SIG-M5 (cell line): Measurements from ENCODE around the gene BARHL1.
"Not testable (repeated sequence)": the region's sequence is repeated elsewhere in the genome, so short reads cannot be mapped to it uniquely, and the experiment has no call there.

ENCODE experiments used
- DNase-seq: peaks from one replicate; lab custom pipeline; 2025; lab: John Stamatoyannopoulos, UW

BARHL1 gene

DNA sequence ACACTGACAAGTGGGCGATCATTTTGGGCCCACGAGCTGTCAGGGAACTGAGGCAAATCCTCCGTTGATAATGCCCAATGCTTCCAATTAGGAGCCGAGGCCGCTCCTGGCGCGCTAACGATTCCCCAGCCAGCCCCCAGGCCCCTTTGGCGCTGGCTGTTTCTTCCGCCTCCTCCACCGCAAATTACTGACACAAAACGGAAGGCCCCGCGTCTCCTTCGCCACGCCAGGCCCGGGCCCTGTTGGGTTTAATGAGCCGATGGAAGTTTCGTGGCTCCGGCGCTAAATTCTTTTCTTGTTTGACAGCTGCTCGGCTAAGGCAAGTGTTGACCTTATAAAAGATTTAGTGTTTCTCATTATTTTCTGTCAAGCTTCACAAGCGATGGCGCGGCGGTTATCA is 25.7 kb upstream of the BARHL1 start:
- DNase-seq: no peak

DNA sequence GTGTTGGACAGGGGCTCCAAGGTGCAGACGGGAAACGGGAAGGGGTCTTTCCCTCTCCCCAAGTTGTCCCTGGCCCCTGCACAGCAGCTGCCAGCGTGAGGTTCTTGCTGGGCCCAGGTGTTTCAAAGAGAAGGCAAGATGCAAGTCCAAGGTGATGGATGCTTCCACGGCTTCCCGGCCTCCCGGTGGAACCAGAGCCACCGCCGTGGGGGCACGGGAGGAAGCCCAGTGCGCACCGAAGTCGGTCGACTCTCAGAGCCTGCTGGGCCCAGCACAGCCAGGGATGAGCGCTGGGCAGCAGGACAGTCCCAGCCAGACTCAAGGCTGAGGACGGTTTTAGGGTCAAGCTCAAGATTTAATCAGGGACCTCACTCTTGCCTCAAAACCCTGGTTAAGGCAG is 25.2 kb upstream of the BARHL1 start:
- DNase-seq: no peak

DNA sequence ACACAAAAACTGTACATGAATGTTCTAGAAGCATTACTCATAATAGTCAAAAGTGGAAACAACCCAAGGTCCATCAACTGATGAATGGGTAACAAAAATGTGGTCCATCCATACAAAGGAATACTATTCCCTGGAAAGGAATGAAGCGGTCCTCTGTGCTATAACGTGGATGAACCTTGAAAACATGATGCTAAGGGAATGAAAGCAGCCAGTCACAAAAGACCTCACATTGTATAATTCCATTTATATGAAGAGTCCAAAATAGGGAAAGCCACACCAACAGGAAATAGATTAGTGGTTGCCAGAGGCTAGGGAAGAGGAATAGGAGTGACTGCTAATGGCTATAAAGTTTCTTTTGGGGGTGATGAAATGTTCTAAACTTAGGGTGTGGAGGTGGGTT is 22.7 kb upstream of the BARHL1 start:
- DNase-seq: no peak

DNA sequence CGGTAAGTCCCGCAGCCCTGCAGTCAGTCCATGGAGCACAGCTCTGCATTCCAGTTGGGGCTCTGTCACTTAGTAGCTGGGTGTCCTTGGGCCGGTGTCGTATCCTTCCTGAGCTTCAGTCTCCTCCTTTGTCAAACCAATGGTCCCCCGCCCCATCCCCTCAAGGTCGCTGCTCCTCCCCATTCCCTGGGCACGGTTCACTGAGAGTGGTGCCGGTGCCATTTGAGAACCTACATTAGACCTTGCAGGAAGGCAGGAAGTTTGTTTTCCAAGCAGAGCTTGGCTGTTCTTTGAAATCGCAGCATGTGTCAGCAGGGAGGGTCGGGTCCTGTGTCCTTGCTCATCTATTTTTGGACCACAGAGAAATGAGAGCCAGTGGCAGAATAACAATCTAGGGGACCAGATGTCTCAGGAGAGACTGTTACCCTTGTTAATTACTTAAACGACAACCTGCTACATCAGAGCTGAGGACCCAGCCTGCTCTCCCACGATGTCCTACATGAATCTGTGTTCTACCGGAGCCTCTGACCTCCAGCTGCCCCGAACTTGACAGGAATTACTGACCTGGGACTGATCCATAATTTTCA is 21.7 kb upstream of the BARHL1 start:
- no peak for DNase-seq

GRCh38 chr9:132562306-132562573 is 20.2 kb upstream of the BARHL1 start:
- DNase-seq: no peak

GRCh38 chr9:132564526-132564925 is 17.9 kb upstream of the BARHL1 start:
- DNase-seq: no peak

DNA sequence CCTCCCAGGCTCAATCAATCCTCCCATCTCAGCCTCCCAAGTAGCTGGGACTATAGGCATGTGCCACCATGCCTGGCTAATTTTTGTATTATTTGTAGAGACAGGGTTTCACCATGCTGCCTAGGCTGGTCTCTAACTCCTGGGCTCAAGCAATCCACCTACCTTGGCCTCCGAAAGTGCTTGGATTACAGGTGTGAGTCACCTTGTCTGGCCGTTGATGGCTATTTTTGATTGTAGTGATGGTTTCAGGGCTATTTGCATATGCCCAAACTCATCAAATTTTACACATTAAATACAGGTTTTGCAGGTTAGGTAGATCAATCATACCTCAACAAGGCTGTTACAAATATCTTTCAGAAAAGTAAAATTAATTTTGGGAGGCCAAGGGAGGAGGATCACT is 13.6 kb upstream of the BARHL1 start:
- not testable (repeated sequence) for DNase-seq

GRCh38 chr9:132571806-132572600 is 10.4 kb upstream of the BARHL1 start:
- DNase-seq: no peak

GRCh38 chr9:132572921-132573320 is 9.5 kb upstream of the BARHL1 start:
- no peak for DNase-seq

DNA sequence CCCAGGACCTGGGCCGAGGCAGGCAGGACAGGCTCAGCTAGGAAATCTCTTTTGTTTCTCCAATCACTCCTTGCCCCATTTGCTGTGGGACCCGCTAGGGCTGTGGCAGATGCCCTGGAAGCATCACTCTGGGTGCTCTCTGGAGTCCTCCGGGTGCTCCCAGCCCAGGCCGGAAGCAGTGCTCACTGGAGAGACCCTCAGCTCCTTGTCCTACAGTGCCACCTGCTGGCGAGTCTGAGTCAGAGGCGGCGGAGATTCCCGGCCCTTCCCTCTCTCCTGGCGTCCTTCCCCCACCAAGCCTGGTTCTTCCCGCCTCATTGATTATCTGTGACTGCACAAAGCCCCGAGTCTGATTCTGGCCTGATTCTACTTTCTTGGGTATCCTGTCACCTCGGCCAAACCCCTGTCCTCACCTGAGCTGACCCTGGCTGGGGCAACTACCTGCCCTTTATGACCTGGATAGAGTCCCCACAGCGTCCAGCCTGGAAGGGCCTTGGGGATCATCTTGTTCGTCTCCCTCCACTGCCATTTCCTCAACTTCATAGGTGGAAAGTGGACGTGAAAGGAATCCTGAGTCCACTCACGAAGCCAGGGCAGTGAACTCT is 7.3 kb upstream of the BARHL1 start:
- no peak for DNase-seq

- no peak for DNase-seq
Measured at GRCh38 chr9:132575811-132576210, 6.6 kb upstream of the BARHL1 start.

DNA sequence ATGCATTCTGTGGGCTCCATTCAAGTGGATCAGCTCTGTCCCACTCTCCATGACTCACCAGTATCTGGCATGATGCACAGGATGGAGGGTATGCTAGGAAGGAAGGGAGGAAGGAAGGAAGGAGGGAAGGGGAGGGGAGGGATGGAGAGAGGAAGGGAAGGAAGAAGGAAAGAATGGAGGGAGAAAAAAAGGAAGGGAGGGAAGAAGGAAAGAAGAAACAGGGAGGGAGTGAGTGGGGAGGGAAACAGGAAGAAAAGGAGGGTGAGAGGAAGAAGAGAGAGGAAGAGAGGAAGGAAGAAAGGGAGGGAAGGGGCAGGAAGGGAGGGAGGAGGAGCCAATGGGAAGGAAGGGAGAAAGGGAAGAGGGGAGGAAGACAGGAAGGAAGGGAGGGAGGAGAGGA is 5.3 kb upstream of the BARHL1 start:
- no peak for DNase-seq

GRCh38 chr9:132578367-132578932 is 4.0 kb upstream of the BARHL1 start:
- no peak for DNase-seq

DNA sequence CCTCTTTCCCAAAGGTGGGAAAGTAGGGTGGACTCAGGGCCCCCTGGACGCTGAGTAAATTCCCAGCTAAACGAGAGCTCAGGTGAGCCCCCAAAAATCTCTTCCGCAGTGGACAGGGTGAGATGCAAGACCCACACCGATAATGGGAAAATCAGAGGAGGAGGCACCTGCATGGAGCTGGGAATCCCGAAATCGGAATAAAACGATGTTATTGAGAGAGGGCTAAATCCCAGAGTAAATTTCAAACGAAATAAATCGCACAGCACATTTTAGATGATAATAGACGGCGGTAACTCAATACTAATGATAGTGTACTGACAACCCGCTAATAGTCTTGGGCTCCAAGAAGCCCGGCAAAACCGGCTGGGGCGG is 3.0 kb upstream of the BARHL1 start:
- DNase-seq: no peak

DNA sequence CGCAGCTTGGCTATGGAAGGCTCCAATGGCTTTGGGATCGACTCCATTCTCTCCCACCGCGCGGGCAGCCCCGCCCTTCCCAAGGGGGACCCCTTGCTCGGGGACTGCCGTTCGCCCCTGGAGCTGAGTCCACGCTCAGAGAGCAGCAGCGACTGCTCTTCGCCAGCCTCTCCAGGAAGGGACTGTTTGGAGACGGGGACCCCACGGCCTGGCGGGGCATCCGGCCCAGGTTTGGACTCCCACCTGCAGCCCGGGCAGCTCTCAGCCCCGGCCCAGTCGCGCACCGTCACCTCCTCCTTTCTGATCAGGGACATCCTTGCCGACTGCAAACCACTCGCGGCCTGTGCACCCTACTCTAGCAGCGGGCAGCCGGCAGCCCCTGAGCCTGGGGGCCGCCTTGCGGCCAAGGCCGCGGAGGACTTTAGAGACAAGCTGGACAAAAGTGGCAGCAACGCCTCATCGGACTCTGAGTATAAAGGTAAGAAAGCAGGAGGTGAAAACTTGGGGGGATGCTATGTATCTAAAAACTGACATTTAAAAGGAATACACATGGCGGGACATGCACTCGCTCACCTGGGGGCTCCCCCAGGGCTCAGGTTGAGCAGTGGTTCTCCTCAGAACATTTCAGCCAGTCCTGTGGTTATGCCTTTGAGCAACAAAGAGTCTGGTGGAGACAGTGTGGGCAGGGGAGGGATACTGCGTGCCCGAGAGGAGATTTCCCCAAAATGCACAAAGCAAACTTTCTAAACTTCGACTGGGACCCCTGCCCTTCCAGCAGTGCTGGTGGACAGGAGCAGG is 579 bp downstream of the BARHL1 start:
- no peak for DNase-seq

- no peak for DNase-seq
Measured at GRCh38 chr9:132583584-132584304, 1.3 kb downstream of the BARHL1 start.

DNA sequence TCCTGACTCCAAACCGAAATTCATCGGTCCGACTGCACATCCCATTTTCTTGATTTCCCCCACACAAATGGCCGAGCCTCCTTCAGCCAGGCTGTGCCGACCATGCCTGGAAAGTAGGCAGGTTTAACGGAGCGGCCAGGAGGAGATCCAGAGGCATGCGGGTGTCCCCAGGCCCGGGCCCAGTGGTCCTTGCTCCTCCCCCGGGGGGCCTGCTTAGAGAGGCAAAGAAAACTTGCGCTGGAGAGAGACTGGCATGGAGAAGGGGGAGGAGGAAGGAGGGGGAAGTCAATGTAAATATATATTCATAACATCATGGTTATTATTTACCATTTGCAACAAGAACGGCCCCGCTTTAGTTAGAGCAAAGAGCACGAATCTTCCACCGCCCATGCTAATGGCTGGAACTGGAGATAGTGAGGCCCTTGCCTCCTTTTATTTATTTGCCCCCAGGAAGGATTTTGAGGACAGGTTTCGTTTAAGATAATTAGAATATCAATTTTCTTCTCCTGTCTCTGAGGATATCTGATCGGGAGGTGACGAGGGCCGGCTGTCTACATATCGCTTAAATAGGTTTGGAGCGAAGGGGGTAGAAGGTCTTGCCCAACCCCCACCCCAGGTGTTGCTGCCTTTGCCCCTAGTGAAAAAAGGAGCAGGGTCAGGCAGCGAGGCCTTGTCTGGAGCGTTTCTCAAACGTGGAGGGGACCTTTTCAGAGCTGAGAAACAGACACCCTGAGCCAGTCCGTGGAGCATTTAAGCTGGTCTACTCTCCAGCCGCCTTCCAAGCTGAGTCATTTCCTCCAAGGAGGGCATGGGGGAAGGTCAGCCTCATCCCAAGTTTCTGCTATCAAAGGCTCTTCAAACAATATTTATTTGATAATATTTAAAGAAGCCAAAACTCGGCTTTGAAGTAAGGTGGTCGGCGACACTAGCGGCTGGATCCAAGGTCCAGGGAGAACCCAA is 2.5 kb downstream of the BARHL1 start:
- no peak for DNase-seq

- no peak for DNase-seq
Measured at GRCh38 chr9:132585954-132586829, 3.8 kb downstream of the BARHL1 start.

GRCh38 chr9:132586830-132587591 is 4.6 kb downstream of the BARHL1 start:
- DNase-seq: no peak
